Effector memory CD8-positive, alpha-beta T cell (primary cell): ENCODE results near the gene SCGB3A1.

Experiments used
- ATAC-seq: fragments of 150-1000 bp; cut with Tn5 transposase; replicated peaks from 2 replicates; pipeline ENCODE4 v1.10.0; 2021; ENCODE audit warnings: mild to moderate bottlenecking, moderate library complexity
- DNase-seq, 3 experiments: peaks; one replicate each; pipeline ENCODE4 v3.0.0; 2021
- H3K27ac Mint-ChIP-seq, 2 donors: one replicate each; pipeline ENCODE4 v1.8.0; 2022; ENCODE audit warnings: mild to moderate bottlenecking in 2 of 2, mixed read lengths in 2 of 2, moderate library complexity in 2 of 2
- H3K27me3 Mint-ChIP-seq, 2 donors: one replicate each; pipeline ENCODE4 v1.8.0; 2022; ENCODE audit warnings: mixed read lengths in 2 of 2
- H3K36me3 Mint-ChIP-seq: one replicate; pipeline ENCODE4 v1.8.0; 2022; ENCODE audit warnings: mild to moderate bottlenecking, moderate library complexity, mixed read lengths; ENCODE audit not compliant: insufficient read depth
- H3K4me1 Mint-ChIP-seq, 2 donors: one replicate each; pipeline ENCODE4 v1.8.0; 2022; ENCODE audit warnings: low read depth in 2 of 2, mixed read lengths in 2 of 2
- H3K4me3 Mint-ChIP-seq, 2 donors: one replicate each; pipeline ENCODE4 v1.8.0; 2022; ENCODE audit warnings: mild to moderate bottlenecking in 2 of 2, mixed read lengths in 2 of 2, moderate library complexity in 2 of 2
- H3K9me3 Mint-ChIP-seq, 2 donors: one replicate each; pipeline ENCODE4 v1.8.0; 2022; ENCODE audit warnings: mixed read lengths in 2 of 2

SCGB3A1 gene

DNA sequence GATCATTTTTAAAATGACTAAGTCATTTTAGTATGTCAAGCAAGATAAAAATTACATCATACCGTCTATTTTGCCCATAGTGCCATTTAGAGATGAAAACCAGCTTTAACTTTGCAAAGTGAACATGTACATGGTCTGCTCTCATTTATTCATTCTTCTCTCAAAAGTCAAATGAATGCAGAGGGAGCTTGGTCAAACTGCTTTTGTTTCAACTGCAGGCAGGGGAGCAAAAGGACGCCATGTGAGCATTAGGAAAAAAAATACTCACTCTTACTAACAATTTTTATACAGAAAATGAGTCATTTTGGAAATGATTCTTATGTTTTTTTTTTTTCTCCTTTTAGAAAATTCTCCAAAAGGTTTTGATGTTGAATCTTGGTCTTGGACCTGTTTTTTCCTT is 15.7 kb downstream of the SCGB3A1 start:
- ATAC-seq: no peak
- H3K36me3 Mint-ChIP-seq: peaks cover 40% of the 10 kb centered on the region
- no peak overlapping the region for H3K4me3 Mint-ChIP-seq
- no peaks in the 10 kb centered on the region for H3K9me3 Mint-ChIP-seq
- no peaks in the 10 kb centered on the region for H3K27me3 Mint-ChIP-seq
- H3K4me1 Mint-ChIP-seq: no peaks in the 10 kb centered on the region
- DNase-seq: no peak
- no peak overlapping the region for H3K27ac Mint-ChIP-seq

DNA sequence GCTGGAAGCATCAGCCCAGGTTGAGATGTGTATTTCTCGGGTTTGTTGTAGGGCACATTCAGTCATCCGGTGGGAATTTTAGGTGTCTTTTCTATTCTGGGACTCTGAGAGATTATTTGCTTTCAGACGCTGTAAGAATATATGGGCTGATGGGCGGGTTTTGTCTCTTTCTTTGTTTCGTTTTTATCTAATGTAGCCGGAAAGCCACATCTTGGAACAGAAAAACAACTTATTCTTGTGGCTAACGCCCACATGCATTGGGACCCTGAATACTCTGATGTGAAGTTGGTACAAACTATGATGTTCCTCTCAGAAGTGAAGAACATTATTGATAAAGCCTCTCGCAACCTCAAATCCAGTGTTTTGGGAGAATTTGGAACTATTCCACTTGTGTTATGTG is 22.4 kb downstream of the SCGB3A1 start:
- H3K36me3 Mint-ChIP-seq: peaks cover 62% of the 10 kb centered on the region

DNA sequence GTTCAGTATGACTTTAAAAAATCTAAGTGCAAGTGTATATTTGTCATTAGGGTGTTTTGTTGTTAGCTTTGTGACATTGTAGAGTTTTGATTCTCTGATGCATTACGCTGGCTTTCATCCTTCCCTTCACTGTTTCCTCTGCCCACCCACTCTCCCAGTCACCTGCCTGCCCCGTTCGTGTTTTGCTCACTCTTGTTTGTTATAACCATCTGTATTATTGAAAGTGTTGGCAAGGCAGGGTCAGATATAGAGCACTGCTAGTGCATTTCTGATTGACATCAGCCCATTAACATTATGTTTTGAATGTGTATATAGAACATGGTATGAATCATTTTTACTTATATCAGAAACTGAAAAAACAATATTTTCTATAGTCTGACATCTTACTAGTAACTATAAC is 27.3 kb downstream of the SCGB3A1 start:
- Mint-ChIP-seq H3K27me3 (no peaks in the 10 kb centered on the region), H3K4me3 (no peak overlapping the region), H3K4me1 (peaks cover 2 to 20% of the 10 kb centered on the region in 2 donors), H3K9me3 (no peaks in the 10 kb centered on the region), H3K36me3 (peaks cover 68% of the 10 kb centered on the region), H3K27ac (peak overlapping the region in 1 of 2 donors; percentile 38)
- DNase-seq (no peak), ATAC-seq (no peak)

More for the DNA sequence above, 22.4 kb downstream of the SCGB3A1 start:
- H3K4me3 Mint-ChIP-seq: no peak overlapping the region
- no peak overlapping the region for H3K27ac Mint-ChIP-seq
- no peaks in the 10 kb centered on the region for H3K27me3 Mint-ChIP-seq
- no peaks in the 10 kb centered on the region for H3K4me1 Mint-ChIP-seq
- no peak for DNase-seq
- no peak for ATAC-seq
- no peaks in the 10 kb centered on the region for H3K9me3 Mint-ChIP-seq

DNA sequence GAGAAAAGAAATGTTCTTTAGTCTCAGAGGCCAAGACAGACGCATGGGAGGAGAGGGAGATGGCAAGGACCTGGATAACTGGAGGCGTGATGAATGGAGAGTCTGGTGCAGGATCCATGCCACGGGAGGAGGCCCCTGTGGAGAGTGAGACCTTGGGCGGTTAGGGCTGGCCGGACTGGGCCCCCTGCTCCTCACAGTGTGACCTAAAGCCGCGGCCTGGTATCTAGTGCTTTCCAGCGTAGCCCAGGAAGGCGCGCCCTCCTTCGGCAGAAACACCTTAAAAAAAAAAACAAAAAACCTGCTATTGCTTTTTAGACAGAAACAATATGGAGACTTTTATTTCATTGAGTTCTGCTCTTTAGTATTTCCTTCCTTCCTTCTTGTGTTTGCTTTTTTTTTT is 33.1 kb downstream of the SCGB3A1 start:
- no peak overlapping the region for H3K4me3 Mint-ChIP-seq
- no peaks in the 10 kb centered on the region for H3K27me3 Mint-ChIP-seq
- peaks cover 44% of the 10 kb centered on the region for H3K36me3 Mint-ChIP-seq
- ATAC-seq (no peak), DNase-seq (no peak)
- peak overlapping the region in 1 of 2 donors; percentile 44 for H3K27ac Mint-ChIP-seq
- H3K9me3 Mint-ChIP-seq: no peaks in the 10 kb centered on the region
- peaks cover 4 to 32% of the 10 kb centered on the region in 2 donors for H3K4me1 Mint-ChIP-seq

DNA sequence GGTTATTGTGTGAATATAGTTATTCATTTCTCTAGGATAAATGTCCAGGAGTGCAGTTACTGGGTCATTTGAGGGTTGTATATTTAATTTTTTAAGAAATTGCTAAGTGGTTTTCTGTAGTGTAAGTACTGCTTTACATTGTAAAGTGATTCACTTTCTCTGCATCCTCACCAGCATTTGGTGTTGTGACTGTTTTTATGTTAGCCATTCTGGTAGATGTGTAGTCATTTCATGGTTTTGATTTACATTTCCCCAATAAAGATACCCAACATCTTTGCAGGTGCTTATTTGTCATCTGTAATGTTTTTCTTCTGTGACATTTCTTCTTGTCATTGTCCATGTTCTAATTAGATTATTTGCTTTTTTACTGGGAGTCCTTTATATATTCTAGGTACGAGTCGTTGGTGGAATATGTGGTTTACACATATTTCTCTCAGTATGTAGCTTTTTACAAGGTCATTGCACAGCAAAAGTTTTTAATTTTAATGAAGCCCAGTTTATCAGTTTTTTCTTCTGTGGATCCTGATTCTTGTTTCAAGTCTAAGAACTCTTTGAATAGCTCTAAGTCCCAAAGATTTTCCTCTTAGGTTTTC is 34.0 kb downstream of the SCGB3A1 start:
- Mint-ChIP-seq H3K9me3 (no peaks in the 10 kb centered on the region), H3K27ac (peak overlapping the region in 1 of 2 donors; percentile 44), H3K36me3 (peaks cover 43% of the 10 kb centered on the region), H3K4me1 (peaks cover 4 to 32% of the 10 kb centered on the region in 2 donors), H3K27me3 (no peaks in the 10 kb centered on the region), H3K4me3 (no peak overlapping the region)
- DNase-seq (no peak), ATAC-seq (no peak)

DNA sequence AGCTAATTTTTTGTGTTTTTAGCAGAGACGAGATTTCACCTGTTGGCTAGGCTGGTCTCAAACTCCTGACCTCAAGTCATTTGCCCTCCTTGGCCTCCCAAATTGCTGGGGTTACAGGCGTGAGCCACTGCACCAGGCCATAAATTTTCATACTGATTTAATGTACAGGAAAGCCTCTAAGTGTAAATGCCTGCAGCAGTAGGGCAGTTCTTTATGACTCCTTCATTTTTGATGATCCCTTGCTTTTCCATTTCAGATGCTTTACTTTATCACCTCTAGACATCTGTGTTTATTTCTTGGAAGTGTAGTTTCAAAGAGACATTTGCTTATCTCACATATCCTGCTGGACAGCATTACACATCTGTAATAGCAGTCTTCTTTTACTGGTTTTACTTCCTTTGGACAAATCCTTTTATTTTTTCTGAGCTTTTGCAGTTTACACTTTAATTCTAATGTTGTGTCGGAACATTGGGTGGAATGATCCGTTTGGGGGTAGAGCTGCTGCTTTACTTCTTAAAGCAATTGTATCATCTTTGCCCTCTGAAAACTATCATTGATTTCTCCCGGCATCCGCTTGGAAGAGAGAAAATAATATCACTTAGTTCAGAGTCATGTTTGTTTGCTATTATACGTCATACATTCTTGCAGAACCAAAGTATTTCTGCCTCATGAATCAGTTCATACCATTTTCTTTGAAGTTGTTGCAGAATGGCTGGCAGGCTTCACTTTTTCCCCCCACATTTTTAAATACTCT is 36.0 kb downstream of the SCGB3A1 start:
- peaks cover 47% of the 10 kb centered on the region for H3K36me3 Mint-ChIP-seq

DNA sequence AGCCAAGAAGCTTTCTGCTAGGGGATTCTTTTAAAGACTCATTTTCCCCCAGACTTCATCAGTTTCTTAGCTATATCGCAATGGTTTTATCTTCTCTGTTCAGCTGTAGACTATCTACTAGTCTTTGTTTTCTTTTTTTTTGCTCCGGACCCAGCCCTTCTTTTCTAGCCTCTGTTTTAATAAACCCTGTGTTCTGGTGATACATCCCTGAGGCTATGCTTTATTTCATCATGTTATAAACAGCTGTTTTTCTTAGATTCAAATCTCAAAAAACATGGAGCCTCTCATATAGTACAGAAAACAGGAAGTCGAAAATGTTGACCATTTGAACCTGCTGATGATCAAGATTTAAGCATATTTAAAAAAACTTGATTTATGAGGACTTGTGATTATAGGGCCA is 37.8 kb downstream of the SCGB3A1 start:
- Mint-ChIP-seq H3K27me3 (no peaks in the 10 kb centered on the region), H3K27ac (peak overlapping the region in 1 of 2 donors; percentile 44), H3K4me3 (no peak overlapping the region), H3K36me3 (peaks cover 53% of the 10 kb centered on the region), H3K4me1 (peaks cover 4 to 11% of the 10 kb centered on the region in 2 donors), H3K9me3 (no peaks in the 10 kb centered on the region)
- DNase-seq (no peak), ATAC-seq (no peak)

More for the DNA sequence above, 36.0 kb downstream of the SCGB3A1 start:
- DNase-seq: no peak
- no peak for ATAC-seq
- Mint-ChIP-seq H3K9me3 (no peaks in the 10 kb centered on the region), H3K4me3 (no peak overlapping the region), H3K4me1 (peaks cover 1 to 16% of the 10 kb centered on the region in 2 donors), H3K27ac (peak overlapping the region in 1 of 2 donors; percentile 54), H3K27me3 (no peaks in the 10 kb centered on the region)

DNA sequence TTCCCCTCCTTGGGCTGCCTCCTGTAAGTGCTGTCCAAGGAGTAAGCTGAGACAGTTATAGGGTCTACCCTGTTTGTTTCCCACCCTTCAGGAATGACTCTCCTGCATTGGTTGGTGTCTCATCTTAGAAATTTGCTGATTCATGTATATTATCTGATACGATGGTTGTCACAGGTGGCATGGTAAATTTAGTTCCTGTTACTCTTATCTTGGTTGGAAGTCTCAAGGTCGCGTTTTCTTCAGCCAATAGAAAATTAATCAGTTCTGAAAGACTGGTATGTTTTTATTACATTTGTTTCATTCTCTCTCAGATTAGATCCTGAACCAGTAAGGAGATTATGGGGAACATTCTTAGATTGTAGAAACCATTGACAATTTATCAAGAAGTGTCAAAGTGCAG is 42.7 kb downstream of the SCGB3A1 start:
- Mint-ChIP-seq H3K36me3 (peaks cover 43% of the 10 kb centered on the region), H3K4me3 (no peak overlapping the region), H3K9me3 (no peaks in the 10 kb centered on the region), H3K4me1 (peaks cover 13 to 25% of the 10 kb centered on the region in 2 donors), H3K27ac (peak overlapping the region in 1 of 2 donors; percentile 33), H3K27me3 (no peaks in the 10 kb centered on the region)
- no peak for ATAC-seq
- DNase-seq: no peak

DNA sequence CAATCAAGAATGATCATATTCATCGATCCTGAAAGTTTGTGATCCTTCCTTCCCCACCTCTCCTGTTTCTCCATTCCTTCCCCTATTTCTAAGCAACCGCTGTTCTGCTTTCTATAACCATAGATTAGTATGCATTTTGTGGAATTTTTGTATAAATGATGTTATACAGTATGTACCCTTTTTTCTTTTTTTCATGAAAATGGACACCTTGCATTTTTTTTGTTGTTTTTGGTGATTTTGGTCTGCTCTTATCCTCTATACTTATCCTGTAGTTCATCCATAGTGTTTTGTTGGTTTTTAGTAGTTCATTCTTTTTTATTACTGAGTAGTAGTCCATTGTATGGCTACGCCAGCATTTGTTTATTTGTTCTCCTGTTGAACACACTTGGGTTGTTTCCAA is 46.1 kb downstream of the SCGB3A1 start:
- H3K4me1 Mint-ChIP-seq: peaks cover 17 to 25% of the 10 kb centered on the region in 2 donors
- H3K27me3 Mint-ChIP-seq: no peaks in the 10 kb centered on the region
- H3K9me3 Mint-ChIP-seq: no peaks in the 10 kb centered on the region
- ATAC-seq: no peak
- peak overlapping the region in 1 of 2 donors; percentile 18 for H3K27ac Mint-ChIP-seq
- peaks cover 38% of the 10 kb centered on the region for H3K36me3 Mint-ChIP-seq
- DNase-seq: no peak
- H3K4me3 Mint-ChIP-seq: no peak overlapping the region

DNA sequence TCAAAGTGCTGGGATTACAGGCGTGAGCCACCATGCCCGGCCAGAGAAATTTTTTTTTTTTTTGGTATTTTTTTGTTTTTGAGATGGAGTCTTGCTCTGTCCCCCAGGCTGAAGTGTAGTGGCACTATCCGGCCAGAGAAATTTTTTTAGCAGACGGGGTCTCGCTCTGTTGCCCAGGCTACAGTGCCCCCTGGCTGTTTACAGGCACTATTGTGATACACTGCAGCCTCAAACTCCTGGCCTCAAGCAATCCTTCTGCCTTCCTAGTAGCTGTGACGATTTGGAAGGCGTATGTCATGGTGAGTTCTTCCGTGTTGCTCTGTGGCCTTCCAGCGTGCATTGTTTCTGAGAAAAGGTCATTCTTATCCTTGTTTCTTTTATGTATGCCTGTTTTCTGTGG is 49.6 kb downstream of the SCGB3A1 start:
- ATAC-seq (no peak), DNase-seq (no peak)
- H3K4me1 Mint-ChIP-seq: peaks cover 13 to 36% of the 10 kb centered on the region in 2 donors
- H3K36me3 Mint-ChIP-seq: peaks cover 37% of the 10 kb centered on the region
- no peaks in the 10 kb centered on the region for H3K9me3 Mint-ChIP-seq
- no peak overlapping the region for H3K4me3 Mint-ChIP-seq
- H3K27ac Mint-ChIP-seq: peak overlapping the region in 1 of 2 donors; percentile 60
- no peaks in the 10 kb centered on the region for H3K27me3 Mint-ChIP-seq
